OCI-LY3 (cell line): ENCODE measurements around the gene MROH7.

ENCODE experiments used
- H2AFZ ChIP-seq: fragments of 200-600, 300-600 bp; shearing (Covaris generic); 2 replicates; pipeline ENCODE4 v1.6.0; 2014; ENCODE audit warnings: antibody characterized with exemption, low read depth, low read length
- H3K27ac ChIP-seq: fragments of 200-600, 300-600 bp; sonication (generic); 2 replicates; pipeline ENCODE4 v1.5.1; 2014; ENCODE audit warnings: mild to moderate bottlenecking, low read length, moderate library complexity, mixed read lengths
- H3K27me3 ChIP-seq: fragments of 200-600, 300-600 bp; sonication (generic); 2 replicates; pipeline ENCODE4 v1.6.1; 2014; ENCODE audit warnings: low read depth, low read length, mixed read lengths
- H3K36me3 ChIP-seq: fragments of 200-600, 300-600 bp; sonication (generic); replicated peaks from 2 replicates; pipeline ENCODE3; 2014; ENCODE audit warnings: low read depth, low read length, mixed read lengths
- H3K4me1 ChIP-seq: fragments of 300-600, 200-600 bp; sonication (generic); 2 replicates; pipeline ENCODE4 v1.6.1; 2014; ENCODE audit warnings: low read length, mixed read lengths
- H3K4me2 ChIP-seq: fragments of 200-600, 300-600 bp; sonication (generic); 2 replicates; pipeline ENCODE4 v1.6.1; 2014; ENCODE audit warnings: low read length, mixed read lengths
- H3K4me3 ChIP-seq: fragments of 300-600, 200-600 bp; sonication (generic); 2 replicates; pipeline ENCODE4 v1.5.1; 2014; ENCODE audit warnings: antibody characterized with exemption, mild to moderate bottlenecking, low read length, moderate library complexity
- H3K79me2 ChIP-seq: fragments of 300-600, 200-600 bp; shearing (Covaris generic); 2 replicates; pipeline ENCODE4 v1.6.1; 2014; ENCODE audit warnings: mild to moderate bottlenecking, low read length, mixed read lengths
- H3K9ac ChIP-seq: fragments of 300-600, 200-600 bp; shearing (Covaris generic); 2 replicates; pipeline ENCODE4 v1.6.0; 2014; ENCODE audit warnings: mild to moderate bottlenecking, low read length, moderate library complexity
- H3K9me3 ChIP-seq: fragments of 200-600, 300-600 bp; shearing (Covaris generic); 2 replicates; pipeline ENCODE4 v1.6.1; 2014; ENCODE audit warnings: low read length, mixed read lengths; ENCODE audit not compliant: insufficient read depth
- H4K20me1 ChIP-seq: fragments of 200-600, 300-600 bp; sonication (generic); 2 replicates; pipeline ENCODE4 v1.6.1; 2016; ENCODE audit warnings: low read length, mixed read lengths; ENCODE audit not compliant: insufficient read depth
- CTCF ChIP-seq: fragments of 200-600, 300-600 bp; sonication (generic); IDR thresholded peaks from 2 replicates; pipeline ENCODE4 v1.5.1; 2014; ENCODE audit warnings: antibody characterized with exemption, low read length, low read depth
- EZH2phosphoT487 ChIP-seq: fragments of 200-600 bp; shearing (Covaris generic); IDR thresholded peaks from 2 replicates; pipeline ENCODE4 v1.6.1; 2018; ENCODE audit warnings: antibody characterized with exemption, mixed run types, low read depth

The MROH7 gene

GRCh38 chr1:54686155-54686554 lies 44.6 kb downstream of the MROH7 start:
- no peak overlapping the region for H3K4me2 ChIP-seq
- H3K4me3 ChIP-seq: no peak overlapping the region
- no peak overlapping the region for H3K9ac ChIP-seq
- no peaks in the 10 kb centered on the region for H4K20me1 ChIP-seq
- H3K27ac ChIP-seq: no peak overlapping the region
- H3K9me3 ChIP-seq: no peaks in the 10 kb centered on the region
- no peaks in the 10 kb centered on the region for H3K27me3 ChIP-seq
- no peak overlapping the region for H2AFZ ChIP-seq
- H3K4me1 ChIP-seq: no peaks in the 10 kb centered on the region
- TF ChIP-seq CTCF (no peak), EZH2phosphoT487 (no peak)
- no peaks in the 10 kb centered on the region for H3K36me3 ChIP-seq
- H3K79me2 ChIP-seq: no peaks in the 10 kb centered on the region

GRCh38 chr1:54694771-54695170 lies 53.2 kb downstream of the MROH7 start:
- no peaks in the 10 kb centered on the region for H3K79me2 ChIP-seq
- no peak overlapping the region for H3K9ac ChIP-seq
- no peak overlapping the region for H3K4me3 ChIP-seq
- no peak overlapping the region for H3K27ac ChIP-seq
- no peaks in the 10 kb centered on the region for H3K9me3 ChIP-seq
- TF ChIP-seq CTCF: no peak
- no peak for TF ChIP-seq EZH2phosphoT487
- no peaks in the 10 kb centered on the region for H3K36me3 ChIP-seq
- H3K4me1 ChIP-seq: no peaks in the 10 kb centered on the region
- no peaks in the 10 kb centered on the region for H3K27me3 ChIP-seq
- H4K20me1 ChIP-seq: no peaks in the 10 kb centered on the region
- H2AFZ ChIP-seq: no peak overlapping the region
- H3K4me2 ChIP-seq: no peak overlapping the region

GRCh38 chr1:54695221-54695620 lies 53.6 kb downstream of the MROH7 start:
- Histone ChIP-seq H3K27me3 (no peaks in the 10 kb centered on the region), H3K4me3 (no peak overlapping the region), H3K4me1 (no peaks in the 10 kb centered on the region), H3K9me3 (no peaks in the 10 kb centered on the region), H3K9ac (no peak overlapping the region), H3K36me3 (no peaks in the 10 kb centered on the region), H2AFZ (no peak overlapping the region), H3K27ac (no peak overlapping the region), H3K4me2 (no peak overlapping the region), H3K79me2 (no peaks in the 10 kb centered on the region), H4K20me1 (no peaks in the 10 kb centered on the region)
- TF ChIP-seq CTCF (no peak), EZH2phosphoT487 (no peak)

- Histone ChIP-seq H3K4me3 (no peak overlapping the region), H2AFZ (no peak overlapping the region), H4K20me1 (no peaks in the 10 kb centered on the region), H3K9ac (no peak overlapping the region), H3K79me2 (no peaks in the 10 kb centered on the region), H3K36me3 (no peaks in the 10 kb centered on the region), H3K4me2 (no peak overlapping the region), H3K9me3 (no peaks in the 10 kb centered on the region), H3K4me1 (no peaks in the 10 kb centered on the region), H3K27me3 (no peaks in the 10 kb centered on the region), H3K27ac (no peak overlapping the region)
- TF ChIP-seq EZH2phosphoT487: no peak
- no peak for TF ChIP-seq CTCF
Observed at GRCh38 chr1:54695764-54696163, 54.2 kb downstream of the MROH7 start.
